ENCODE results near the gene REP15.
"Not testable (repeated sequence)": the region's sequence is repeated elsewhere in the genome, so short reads cannot be mapped to it uniquely, and the experiment has no call there.

- not testable (repeated sequence) for TF ChIP-seq POLR2A (IDR thresholded peaks at IDR 0.05; ENCODE audit: low read depth, low read length); TAF1 (IDR thresholded peaks at IDR 0.05; ENCODE audit: borderline replicate concordance, low read depth, low read length); POLR2AphosphoS5 (IDR thresholded peaks at IDR 0.05; ENCODE audit: low read depth, low read length)
Measured at GRCh38 chr12:27745734-27746133, 49.5 kb downstream of the REP15 start.
